HepG2 (cell line): ENCODE data around the gene STIMATE. TPM values are rescaled to one million over a fixed set of nuclear protein-coding genes. Genes with fewer than 3 reads are reported as not detected.

Experiments
- CCAR2 ChIP-seq: fragments of 200-400 bp; formaldehyde crosslinking; optimal IDR thresholded peaks from 2 replicates; pipeline ENCODE3; 2018; ENCODE audit warnings: low read depth, mild to moderate bottlenecking, low read length, moderate library complexity
- CENPX ChIP-seq: sonication (generic); formaldehyde crosslinking; IDR thresholded peaks from 2 replicates; pipeline ENCODE4 v1.9.0; 2021; ENCODE audit warnings: mild to moderate bottlenecking, missing genetic modification reagents, moderate library complexity
- DZIP1 ChIP-seq: sonication (generic); formaldehyde crosslinking; IDR thresholded peaks from 2 replicates; pipeline ENCODE4 v1.5.0; 2020; ENCODE audit warnings: mild to moderate bottlenecking, missing genetic modification reagents
- FOXA1 ChIP-seq, 2 experiments: fragments of 450-650 bp in 1 of 2; sonication (generic) in 1 of 2; formaldehyde crosslinking in 1 of 2; IDR thresholded peaks; 2 replicates each; pipeline versions ENCODE4 v1.4.0 to v1.6.1; 2016 to 2020; ENCODE audit warnings: missing genetic modification reagents in 1 of 2
- HMGA1 ChIP-seq: sonication (generic); formaldehyde crosslinking; conservative IDR thresholded peaks from 2 replicates; pipeline ENCODE4 v1.4.0; 2020; ENCODE audit warnings: missing genetic modification reagents
- HNRNPLL ChIP-seq: fragments of 200-400 bp; formaldehyde crosslinking; IDR thresholded peaks from 2 replicates; pipeline ENCODE4 v1.6.1; 2017; ENCODE audit warnings: mild to moderate bottlenecking, low read depth, low read length; ENCODE audit not compliant: poor library complexity, severe bottlenecking
- PAX8 ChIP-seq: sonication (generic); formaldehyde crosslinking; IDR thresholded peaks from 2 replicates; pipeline ENCODE4 v1.8.0; 2022; ENCODE audit warnings: mild to moderate bottlenecking, missing genetic modification reagents, borderline replicate concordance
- RAD21 ChIP-seq: fragments of 450-650 bp; formaldehyde crosslinking; IDR thresholded peaks from 2 replicates; pipeline ENCODE4 v1.5.0; 2020; ENCODE audit warnings: mild to moderate bottlenecking
- RFX3 ChIP-seq: IDR thresholded peaks from 2 replicates; pipeline ENCODE4 v1.6.1; 2016; ENCODE audit warnings: missing biosample characterization, missing genetic modification reagents
- TBX3 ChIP-seq: fragments of 450-650 bp; IDR thresholded peaks from 2 replicates; pipeline ENCODE4 v1.6.1; 2017; ENCODE audit warnings: antibody characterized with exemption, mild to moderate bottlenecking, inconsistent platforms, borderline replicate concordance
- XRCC5 ChIP-seq: fragments of 200-400 bp; formaldehyde crosslinking; optimal IDR thresholded peaks from 2 replicates; pipeline ENCODE3; 2017; ENCODE audit warnings: mild to moderate bottlenecking, low read length
- ZBTB26 ChIP-seq: IDR thresholded peaks from 2 replicates; pipeline ENCODE4 v1.6.1; 2016; ENCODE audit warnings: missing compliant biosample characterization, missing genetic modification reagents, borderline replicate concordance
- ZFAT ChIP-seq: sonication (generic); formaldehyde crosslinking; conservative IDR thresholded peaks from 2 replicates; pipeline ENCODE4 v1.8.1; 2023; ENCODE audit warnings: missing genetic modification reagents, inconsistent platforms
- ZNF124 ChIP-seq: sonication (generic); formaldehyde crosslinking; IDR thresholded peaks from 2 replicates; pipeline ENCODE4 v1.4.0; 2020; ENCODE audit warnings: missing genetic modification reagents
- ZNF18 ChIP-seq: sonication (generic); formaldehyde crosslinking; IDR thresholded peaks from 2 replicates; pipeline ENCODE4 v1.8.0; 2022; ENCODE audit warnings: mild to moderate bottlenecking, missing genetic modification reagents; ENCODE audit not compliant: insufficient replicate concordance
- ZNF180 ChIP-seq: sonication (generic); formaldehyde crosslinking; IDR thresholded peaks from 2 replicates; pipeline ENCODE4 v1.4.0; 2020; ENCODE audit warnings: low read depth, missing genetic modification reagents, borderline replicate concordance
- ZNF337 ChIP-seq: sonication (generic); formaldehyde crosslinking; IDR thresholded peaks from 2 replicates; pipeline ENCODE4 v1.5.1; 2020; ENCODE audit warnings: missing genetic modification reagents, low read depth, mild to moderate bottlenecking, borderline replicate concordance
- ZNF33B ChIP-seq: sonication (generic); formaldehyde crosslinking; IDR thresholded peaks from 2 replicates; pipeline ENCODE4 v1.5.1; 2020; ENCODE audit warnings: mild to moderate bottlenecking, missing genetic modification reagents
- ZNF451 ChIP-seq: sonication (generic); formaldehyde crosslinking; IDR thresholded peaks from 2 replicates; pipeline ENCODE4 v1.5.0; 2020; ENCODE audit warnings: mild to moderate bottlenecking, missing genetic modification reagents
- ZNF546 ChIP-seq: sonication (generic); formaldehyde crosslinking; conservative IDR thresholded peaks from 2 replicates; pipeline ENCODE4 v1.8.1; 2023; ENCODE audit warnings: mild to moderate bottlenecking, missing genetic modification reagents
- ZNF576 ChIP-seq: sonication (generic); formaldehyde crosslinking; IDR thresholded peaks from 2 replicates; pipeline ENCODE4 v1.4.0; 2020; ENCODE audit warnings: mild to moderate bottlenecking, missing genetic modification reagents
- ZNF883 ChIP-seq: sonication (generic); formaldehyde crosslinking; IDR thresholded peaks from 2 replicates; pipeline ENCODE4 v1.5.1; 2020; ENCODE audit warnings: mild to moderate bottlenecking, missing genetic modification reagents; ENCODE audit errors: not compliant biosample characterization
- polyA plus RNA-seq, 8 experiments: library from polyadenylated mRNA; depleted of rRNA in 3 of 8; stranded (reverse) in 7 of 8; unstranded in 1 of 8; fragments of >200 nt; fragmentation: Illumina TruSeq in 4 of 8; extraction: Trizol in 4 of 8; gene quantifications; 2 replicates each; pipeline versions ENCODE4 v1.2.1 to v1.2.3, GENCODE V29; 2011 to 2016; ENCODE audit warnings: low read depth in 4 of 8, missing spikeins in 1 of 8, mixed read lengths in 1 of 8; ENCODE audit not compliant: insufficient read depth in 1 of 8
- total RNA-seq, 5 experiments: library from RNA; depleted of rRNA; stranded (reverse); fragments of >200 nt; fragmentation: Illumina TruSeq; extraction: Trizol; gene quantifications; 2 replicates each; pipeline ENCODE4 v1.2.3, GENCODE V29; 2016; ENCODE audit warnings: low read depth in 1 of 5

Gene STIMATE
- total and polyA plus RNA-seq, 2 of the 13 experiments (the other 11 are each of a cell fraction or from before 2014, with no cell fraction given) = 5.7 to 11.7 TPM

- TF ChIP-seq FOXA1 (IDR thresholded peaks at IDR 0.05) (no peak), FOXA1 (CRISPR knock-in tag; IDR thresholded peaks at IDR 0.05) (peak; percentile 38; the same call in 1 of the 2 replicates), PAX8 (CRISPR knock-in tag) (no peak), ZNF451 (CRISPR knock-in tag) (no peak), RFX3 (no peak), DZIP1 (CRISPR knock-in tag) (no peak), TBX3 (no peak; the same call in 1 of the 2 replicates), ZNF33B (CRISPR knock-in tag) (no peak), ZNF18 (CRISPR knock-in tag) (no peak), ZNF337 (CRISPR knock-in tag) (no peak), HMGA1 (no peak), CENPX (CRISPR knock-in tag) (no peak), ZNF546 (CRISPR knock-in tag) (no peak; the same call in 1 of the 2 replicates), RAD21 (CRISPR knock-in tag) (no peak), CCAR2 (no peak), ZFAT (no peak), ZBTB26 (CRISPR knock-in tag) (0 out of 2 replicates have a peak, but pooled peaks have one; percentile 41), ZNF576 (no peak), ZNF180 (CRISPR knock-in tag) (no peak), HNRNPLL (no peak), XRCC5 (no peak), ZNF124 (CRISPR knock-in tag) (no peak), ZNF883 (no peak)
These were observed 101.9 kb downstream of the STIMATE start (continued) for GRCh38 chr3:52795298-52795900.
